ENCODE results near the gene GIMAP1.

GIMAP1 gene

GRCh38 chr7:150723467-150723866 is 7.1 kb downstream of the GIMAP1 start:
- DNase-seq, result no peak

GRCh38 chr7:150727381-150727780 is 11.0 kb downstream of the GIMAP1 start:
- no peak for DNase-seq

- no peak for DNase-seq
Measured at GRCh38 chr7:150728011-150728410, 11.6 kb downstream of the GIMAP1 start.

- DNase-seq, result no peak
Measured at GRCh38 chr7:150728609-150729008, 12.2 kb downstream of the GIMAP1 start.

GRCh38 chr7:150731916-150732315 is 15.5 kb downstream of the GIMAP1 start:
- no peak for DNase-seq

GRCh38 chr7:150732786-150733481 is 16.5 kb downstream of the GIMAP1 start:
- no peak for DNase-seq

- no peak for DNase-seq
Measured at GRCh38 chr7:150733482-150734095, 17.2 kb downstream of the GIMAP1 start.

GRCh38 chr7:150734254-150734653 is 17.8 kb downstream of the GIMAP1 start:
- DNase-seq, result no peak

GRCh38 chr7:150735596-150736358 is 19.4 kb downstream of the GIMAP1 start:
- DNase-seq, result no peak

- DNase-seq, result no peak
Measured at GRCh38 chr7:150736864-150737263, 20.5 kb downstream of the GIMAP1 start.

GRCh38 chr7:150737265-150738055 is 21.0 kb downstream of the GIMAP1 start, which contains the start of gene GIMAP5:
GIMAP5 (plus strand) TSS chr7:150737418; CDS start chr7:150740885, 3,467 bp downstream.
- peak; percentile 56 for DNase-seq

GRCh38 chr7:150738092-150738491 is 21.7 kb downstream of the GIMAP1 start:
- peak; percentile 57 for DNase-seq

- no peak for DNase-seq
Measured at GRCh38 chr7:150738591-150739001, 22.2 kb downstream of the GIMAP1 start.

- no peak for DNase-seq
Measured at GRCh38 chr7:150739033-150739432, 22.6 kb downstream of the GIMAP1 start.

GRCh38 chr7:150740053-150740452 is 23.6 kb downstream of the GIMAP1 start:
- DNase-seq, result no peak

- DNase-seq, result no peak
Measured at GRCh38 chr7:150742286-150742968, 26.0 kb downstream of the GIMAP1 start.

GRCh38 chr7:150744041-150744656 is 27.7 kb downstream of the GIMAP1 start:
- DNase-seq, result no peak

GRCh38 chr7:150745086-150745485 is 28.7 kb downstream of the GIMAP1 start:
- DNase-seq, result no peak

- DNase-seq, result no peak
Measured at GRCh38 chr7:150745876-150746275, 29.5 kb downstream of the GIMAP1 start.

- no peak for DNase-seq
Measured at GRCh38 chr7:150746921-150747320, 30.5 kb downstream of the GIMAP1 start.

GRCh38 chr7:150748376-150748775 is 32.0 kb downstream of the GIMAP1 start:
- no peak for DNase-seq

GRCh38 chr7:150751702-150752101 is 35.3 kb downstream of the GIMAP1 start:
- DNase-seq, result no peak

All from CD4-positive, alpha-beta T cell treated with Interleukin-15 for 1 hour (primary cell).